Muscle of leg (tissue), 9 donors: Measurements from ENCODE around the gene PDZD7. TPM values are rescaled to one million over a fixed set of nuclear protein-coding genes. Genes with fewer than 3 reads are reported as not detected.

Experiments
- polyA plus RNA-seq, 8 donors: library from polyadenylated mRNA; unstranded; fragments of 120-200 nt; gene quantifications; one replicate each; pipeline versions ENCODE4 v1.2.1 to v1.2.3, GENCODE V29; 2013; ENCODE audit warnings: inconsistent platforms in 1 of 8, low replicate concordance in 1 of 8; ENCODE audit not compliant: insufficient read length in 8 of 8, insufficient read depth in 1 of 8
- total RNA-seq: library from RNA; stranded (reverse); fragments of 120-200 nt; gene quantifications from one replicate; pipeline ENCODE4 v1.2.4, GENCODE V29; 2013

The PDZD7 gene
- total and polyA plus RNA-seq, 9 donors = 0.41 to 6.1 (median 1.2) TPM

Other genes with a start within 250 kb of the PDZD7 start
- 113 TPM for gene SLF2, start 118.2 kb downstream of the PDZD7 start, total RNA-seq
- gene SLF2, start 118.2 kb downstream of the PDZD7 start, polyA plus RNA-seq = 100 to 1,000 TPM in 1 of 8 donors, 10 to 100 TPM in 7; 59.1 to 106 (median 81.3) TPM
- gene SEMA4G, start 61.6 kb downstream of the PDZD7 start, total RNA-seq = 1.2 TPM
- 10 to 100 TPM in 3 of 8 donors, 1 to 10 TPM in 5; 4.8 to 12.9 (median 7.3) TPM for gene SEMA4G, start 61.6 kb downstream of the PDZD7 start, polyA plus RNA-seq
- gene MRPL43, start 43.6 kb downstream of the PDZD7 start, total RNA-seq = 61.0 TPM
- 10 to 100 TPM; 63.4 to 94.4 (median 69.4) TPM for gene MRPL43, start 43.6 kb downstream of the PDZD7 start, polyA plus RNA-seq
- gene TWNK, start 43.6 kb downstream of the PDZD7 start, total RNA-seq = 5.9 TPM
- gene TWNK, start 43.6 kb downstream of the PDZD7 start, polyA plus RNA-seq = 10 to 100 TPM in 3 of 8 donors, 1 to 10 TPM in 5; 8.1 to 12.0 (median 9.6) TPM
- gene LZTS2, start 31.3 kb downstream of the PDZD7 start, total RNA-seq = 35.6 TPM
- gene LZTS2, start 31.3 kb downstream of the PDZD7 start, polyA plus RNA-seq = 10 to 100 TPM; 55.0 to 72.0 (median 63.2) TPM
- gene SFXN3, start 105 bp upstream of the PDZD7 start, total RNA-seq = 27.8 TPM
- gene SFXN3, start 105 bp upstream of the PDZD7 start, polyA plus RNA-seq = 10 to 100 TPM; 18.8 to 37.2 (median 22.1) TPM
- 60.2 TPM for gene KAZALD1, start 30.9 kb upstream of the PDZD7 start, total RNA-seq
- 10 to 100 TPM; 22.3 to 63.9 (median 36.6) TPM for gene KAZALD1, start 30.9 kb upstream of the PDZD7 start, polyA plus RNA-seq
- not detected for gene TLX1, start 100.2 kb upstream of the PDZD7 start, total RNA-seq
- gene TLX1, start 100.2 kb upstream of the PDZD7 start, polyA plus RNA-seq = not detected
- gene LBX1, start 198.3 kb upstream of the PDZD7 start, total RNA-seq = 3.3 TPM
- 10 to 100 TPM in 3 of 8 donors, 1 to 10 TPM in 5; 5.1 to 12.3 (median 9.3) TPM for gene LBX1, start 198.3 kb upstream of the PDZD7 start, polyA plus RNA-seq